Measurements from ENCODE around the gene DNAJB5. TPM values are rescaled to one million over a fixed set of nuclear protein-coding genes. Genes with fewer than 3 reads are reported as not detected.

DNAJB5 gene
- total and polyA plus RNA-seq, 7 experiments from 2014 or later = 1.1 to 3.7 (median 2.0) TPM

- Mint-ChIP-seq H3K4me3 (no peak overlapping the region), H3K36me3 (peaks cover 0 to 19% (median 0%) of the 10 kb centered on the region in 5 donors), H3K27ac (no peak overlapping the region), H3K4me1 (peaks cover 7 to 13% (median 9%) of the 10 kb centered on the region in 7 donors), H3K9me3 (peaks cover 0 to 1% (median 0%) of the 10 kb centered on the region in 11 donors), H3K27me3 (no peaks in the 10 kb centered on the region)
- DNase-seq = no peak
- CTCF ChIA-PET = interaction anchor here (1.0 kb wide), 1 partner anchor 18 kb away, joined by 3 read pairs; no protein-coding TSS in a partner anchor
- Histone ChIP-seq H3K4me1 (ENCODE audit: control insufficient read depth in 2 of 2, insufficient read depth in 2 of 2, low read length in 2 of 2) (peaks cover 0 to 6% of the 10 kb centered on the region in 2 donors), H3K9me3 (ENCODE audit: control insufficient read depth in 2 of 3, low read length in 3 of 3) (no peaks in the 10 kb centered on the region), H3K27ac (ENCODE audit: low read depth, low read length) (no peak overlapping the region), H3K4me3 (ENCODE audit: low read length) (no peak overlapping the region), H3K36me3 (ENCODE audit: control insufficient read depth in 2 of 3, insufficient read depth in 3 of 3, low read length in 3 of 3) (no peaks in the 10 kb centered on the region), H3K27me3 (ENCODE audit: control insufficient read depth in 2 of 2, insufficient read depth in 2 of 2, low read length in 2 of 2) (no peaks in the 10 kb centered on the region)
- ATAC-seq = no peak
- POLR2A ChIA-PET = no interaction called here
- intact Hi-C loops (cut with micrococcal nuclease) = no loop called here
These were observed 43.6 kb downstream of the DNAJB5 start for GRCh38 chr9:35033101-35033500.

GRCh38 chr9:35035851-35036701, 46.5 kb downstream of the DNAJB5 start:
- Histone ChIP-seq H3K27me3 (ENCODE audit: control insufficient read depth in 2 of 2, insufficient read depth in 2 of 2, low read length in 2 of 2) (no peaks in the 10 kb centered on the region), H3K4me3 (ENCODE audit: low read length) (peak overlapping the region; percentile 33), H3K9me3 (ENCODE audit: control insufficient read depth in 2 of 3, low read length in 3 of 3) (no peaks in the 10 kb centered on the region), H3K4me1 (ENCODE audit: control insufficient read depth in 2 of 2, insufficient read depth in 2 of 2, low read length in 2 of 2) (peaks cover 0 to 6% of the 10 kb centered on the region in 2 donors), H3K36me3 (ENCODE audit: control insufficient read depth in 2 of 3, insufficient read depth in 3 of 3, low read length in 3 of 3) (no peaks in the 10 kb centered on the region), H3K27ac (ENCODE audit: low read depth, low read length) (peak overlapping the region; percentile 16)
- intact Hi-C loops (cut with micrococcal nuclease) = loop anchor here in 1 of 2 donors (1.0 kb wide), 1 partner anchor 47 kb away; the partner anchor contains the start of gene DNAJB5
- H3K27me3 Mint-ChIP-seq = no peaks in the 10 kb centered on the region
- peak in 8 of 9 donors; percentile 35 to 59 (median 44) for DNase-seq
- peaks cover 0 to 19% (median 9%) of the 10 kb centered on the region in 5 donors for H3K36me3 Mint-ChIP-seq
- POLR2A ChIA-PET = no interaction called here
- H3K4me3 Mint-ChIP-seq = peak overlapping the region; percentile 51 to 75 (median 68)
- CTCF ChIA-PET = interaction anchor here (0.6 kb wide), 1 partner anchor 11 kb away, joined by 5 read pairs; no protein-coding TSS in a partner anchor
- H3K4me1 Mint-ChIP-seq = peaks cover 5 to 11% (median 7%) of the 10 kb centered on the region in 7 donors
- peaks cover 0 to 1% (median 0%) of the 10 kb centered on the region in 11 donors for H3K9me3 Mint-ChIP-seq
- peak overlapping the region in 7 of 9 donors; percentile 4 to 77 (median 58) for H3K27ac Mint-ChIP-seq
- peak; percentile 83 for ATAC-seq

GRCh38 chr9:35042081-35042604, 52.6 kb downstream of the DNAJB5 start:
- H3K9me3 Mint-ChIP-seq = no peaks in the 10 kb centered on the region
- ChIA-PET POLR2A (no interaction called here), CTCF (interaction anchor here (0.6 to 1.1 kb wide), 3 partner anchors 9 to 449 kb away, joined by 3 to 4 read pairs (median 4); no protein-coding TSS in a partner anchor)
- H3K27ac Mint-ChIP-seq = no peak overlapping the region
- no peaks in the 10 kb centered on the region for H3K9me3 ChIP-seq (ENCODE audit: control insufficient read depth in 2 of 3, low read length in 3 of 3)
- no peak overlapping the region for H3K4me3 ChIP-seq (ENCODE audit: low read length)
- H3K27me3 Mint-ChIP-seq = no peaks in the 10 kb centered on the region
- H3K27ac ChIP-seq (ENCODE audit: low read depth, low read length) = no peak overlapping the region
- H3K4me3 Mint-ChIP-seq = no peak overlapping the region
- H3K36me3 Mint-ChIP-seq = peaks cover 4 to 31% (median 14%) of the 10 kb centered on the region in 5 donors
- DNase-seq (no peak), ATAC-seq (no peak)
- H3K4me1 Mint-ChIP-seq = peaks cover 0 to 6% (median 0%) of the 10 kb centered on the region in 7 donors
- intact Hi-C loops (cut with micrococcal nuclease) = no loop called here
- H3K4me1 ChIP-seq (ENCODE audit: control insufficient read depth in 2 of 2, insufficient read depth in 2 of 2, low read length in 2 of 2) = no peaks in the 10 kb centered on the region
- H3K27me3 ChIP-seq (ENCODE audit: control insufficient read depth in 2 of 2, insufficient read depth in 2 of 2, low read length in 2 of 2) = no peaks in the 10 kb centered on the region
- peaks cover 0 to 11% (median 0%) of the 10 kb centered on the region in 3 experiments for H3K36me3 ChIP-seq (ENCODE audit: control insufficient read depth in 2 of 3, insufficient read depth in 3 of 3, low read length in 3 of 3)

GRCh38 chr9:35042891-35043545, 53.5 kb downstream of the DNAJB5 start:
- intact Hi-C loops (cut with micrococcal nuclease) = no loop called here
- Histone ChIP-seq H3K9me3 (ENCODE audit: control insufficient read depth in 2 of 3, low read length in 3 of 3) (no peaks in the 10 kb centered on the region), H3K4me3 (ENCODE audit: low read length) (no peak overlapping the region), H3K27me3 (ENCODE audit: control insufficient read depth in 2 of 2, insufficient read depth in 2 of 2, low read length in 2 of 2) (no peaks in the 10 kb centered on the region), H3K27ac (ENCODE audit: low read depth, low read length) (no peak overlapping the region), H3K36me3 (ENCODE audit: control insufficient read depth in 2 of 3, insufficient read depth in 3 of 3, low read length in 3 of 3) (peaks cover 0 to 14% (median 0%) of the 10 kb centered on the region in 3 experiments), H3K4me1 (ENCODE audit: control insufficient read depth in 2 of 2, insufficient read depth in 2 of 2, low read length in 2 of 2) (no peaks in the 10 kb centered on the region)
- H3K4me1 Mint-ChIP-seq = peaks cover 0 to 6% (median 0%) of the 10 kb centered on the region in 7 donors
- H3K4me3 Mint-ChIP-seq = no peak overlapping the region
- DNase-seq = no peak
- POLR2A ChIA-PET = interaction anchor here (0.8 kb wide), 1 partner anchor 26 kb away, joined by 3 read pairs; no protein-coding TSS in a partner anchor
- peak overlapping the region in 2 of 9 donors; percentile 24 to 42 for H3K27ac Mint-ChIP-seq
- no peak for ATAC-seq
- no peaks in the 10 kb centered on the region for H3K27me3 Mint-ChIP-seq
- CTCF ChIA-PET = interaction anchor here (0.6 to 1.3 kb wide), 2 partner anchors 61 to 448 kb away, joined by 3 to 4 read pairs; no protein-coding TSS in a partner anchor
- no peaks in the 10 kb centered on the region for H3K9me3 Mint-ChIP-seq
- peaks cover 4 to 33% (median 14%) of the 10 kb centered on the region in 5 donors for H3K36me3 Mint-ChIP-seq

- H3K9me3 Mint-ChIP-seq = no peaks in the 10 kb centered on the region
- H3K4me3 Mint-ChIP-seq = no peak overlapping the region
- ChIA-PET CTCF (interaction anchor here (0.6 to 1.3 kb wide), 3 partner anchors 60 to 897 kb away, joined by 3 to 4 read pairs (median 3); no protein-coding TSS in a partner anchor), POLR2A (no interaction called here)
- H3K27ac Mint-ChIP-seq = no peak overlapping the region
- intact Hi-C loops (cut with micrococcal nuclease) = no loop called here
- Histone ChIP-seq H3K4me1 (ENCODE audit: control insufficient read depth in 2 of 2, insufficient read depth in 2 of 2, low read length in 2 of 2) (no peaks in the 10 kb centered on the region), H3K27me3 (ENCODE audit: control insufficient read depth in 2 of 2, insufficient read depth in 2 of 2, low read length in 2 of 2) (no peaks in the 10 kb centered on the region), H3K9me3 (ENCODE audit: control insufficient read depth in 2 of 3, low read length in 3 of 3) (no peaks in the 10 kb centered on the region), H3K36me3 (ENCODE audit: control insufficient read depth in 2 of 3, insufficient read depth in 3 of 3, low read length in 3 of 3) (peaks cover 0 to 16% (median 0%) of the 10 kb centered on the region in 3 experiments), H3K27ac (ENCODE audit: low read depth, low read length) (no peak overlapping the region), H3K4me3 (ENCODE audit: low read length) (no peak overlapping the region)
- H3K36me3 Mint-ChIP-seq = peaks cover 10 to 43% (median 16%) of the 10 kb centered on the region in 5 donors
- no peak for ATAC-seq
- no peaks in the 10 kb centered on the region for H3K27me3 Mint-ChIP-seq
- DNase-seq = no peak
- peaks cover 0 to 6% (median 0%) of the 10 kb centered on the region in 7 donors for H3K4me1 Mint-ChIP-seq
These were observed 54.5 kb downstream of the DNAJB5 start for GRCh38 chr9:35044071-35044470.

Data from naive thymus-derived CD4-positive, alpha-beta T cell (primary cell).